ENCODE measurements around the gene TTLL11. TPM values are rescaled to one million over a fixed set of nuclear protein-coding genes. Genes with fewer than 3 reads are reported as not detected.

Gene TTLL11
- total RNA-seq, 1 experiment from 2014 or later, result 1.5 TPM

DNA sequence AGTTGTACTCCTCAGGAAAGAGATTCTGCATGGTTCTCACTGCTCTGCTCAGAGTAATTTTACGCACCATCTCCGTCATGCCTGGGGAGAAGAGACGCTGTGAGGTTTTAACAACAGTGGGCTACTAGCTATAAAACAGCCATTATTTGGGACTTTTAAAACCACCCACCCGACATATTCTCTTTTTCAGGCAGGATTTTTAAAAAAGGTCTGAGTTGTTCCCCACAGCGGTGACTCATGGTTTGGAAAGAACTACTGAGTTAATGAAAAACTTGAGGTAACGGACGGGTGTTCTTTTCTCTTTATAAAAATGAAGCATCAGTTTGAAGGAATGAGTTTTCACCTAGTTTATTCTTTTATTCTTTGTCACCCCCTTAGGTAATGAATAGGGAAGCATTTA is 61.3 kb downstream of the TTLL11 start:
- H3K4me1 ChIP-seq (ENCODE audit: insufficient read depth, low read length), result peaks cover 3% of the 10 kb centered on the region; the same call in 1 of the 2 replicates
- peaks cover 16 to 17% of the 10 kb centered on the region in 2 experiments for H3K4me1 Mint-ChIP-seq
- H3K9me3 ChIP-seq (ENCODE audit: control insufficient read depth, low read depth, low read length), result no peaks in the 10 kb centered on the region
- no peak overlapping the region for H3K18ac ChIP-seq (ENCODE audit: insufficient read length, low read depth, low read length)
- H3K4ac ChIP-seq (ENCODE audit: low read depth, low read length), result no peak overlapping the region
- no peaks in the 10 kb centered on the region for H3K79me1 ChIP-seq (ENCODE audit: insufficient read depth, low read depth, low read length, poor library complexity, severe bottlenecking)
- no peak overlapping the region for H3K14ac ChIP-seq (ENCODE audit: insufficient read depth, low read length)
- no peak overlapping the region for H3K9ac ChIP-seq (ENCODE audit: extremely low read depth, insufficient read length, low read length)
- H2BK120ac ChIP-seq (ENCODE audit: low read depth, low read length, poor library complexity, severe bottlenecking), result no peak overlapping the region
- no peak overlapping the region for H3K4me2 ChIP-seq (ENCODE audit: insufficient read depth, insufficient read length, low read length)
- no peaks in the 10 kb centered on the region for H4K20me1 ChIP-seq (ENCODE audit: control insufficient read depth, insufficient read depth, insufficient read length)
- H3T11ph ChIP-seq (ENCODE audit: low read length), result no peak overlapping the region
- H3K27ac ChIP-seq (ENCODE audit: insufficient read length, low read depth, low read length), result no peak overlapping the region
- H3K27me3 Mint-ChIP-seq (ENCODE audit: low read depth), result peaks cover 3% of the 10 kb centered on the region; the same call in 1 of the 2 replicates
- H3K23me2 ChIP-seq (ENCODE audit: insufficient read length, low read depth, low read length, poor library complexity, severe bottlenecking), result no peaks in the 10 kb centered on the region
- H3K9me3 Mint-ChIP-seq, result no peaks in the 10 kb centered on the region
- no peak overlapping the region for H3K56ac ChIP-seq (ENCODE audit: insufficient read length, low read depth, low read length)
- H2AFZ ChIP-seq (ENCODE audit: low read length), result no peak overlapping the region
- no peak for DNase-seq
- no peak overlapping the region for H4K5ac ChIP-seq (ENCODE audit: insufficient read length, low read depth, low read length)
- no CpG with 5 or more reads among the region's 7 CpGs for WGBS (ENCODE audit: extremely low coverage, insufficient read length, low lambda C conversion rate)
- no peak overlapping the region for H3K23ac ChIP-seq (ENCODE audit: insufficient read length, low read depth, low read length)
- no peaks in the 10 kb centered on the region for H3K36me3 Mint-ChIP-seq (ENCODE audit: insufficient read depth in 1 of 3, low read depth in 3 of 3)
- H3K4me3 Mint-ChIP-seq, result no peak overlapping the region
- no peak for TF ChIP-seq CTCF (conservative IDR thresholded peaks at IDR 0.05)
- no peaks in the 10 kb centered on the region for H3K27me3 ChIP-seq (ENCODE audit: insufficient read depth, low read length)
- H2BK15ac ChIP-seq (ENCODE audit: low read depth, low read length), result no peak overlapping the region
- no peak overlapping the region for H4K8ac ChIP-seq (replicated peaks; ENCODE audit: insufficient read length, low read depth, low read length)
- no peak overlapping the region for H2BK12ac ChIP-seq (ENCODE audit: insufficient read length, low read depth, low read length)
- no peak overlapping the region for H2AK5ac ChIP-seq (ENCODE audit: insufficient read length, low read length)
- H3K79me2 ChIP-seq (ENCODE audit: insufficient read depth, low read length), result no peaks in the 10 kb centered on the region
- no peak overlapping the region for H3K27ac Mint-ChIP-seq
- no peak overlapping the region for H4K91ac ChIP-seq (ENCODE audit: insufficient read length, low read depth, low read length)
- H2BK5ac ChIP-seq (ENCODE audit: insufficient read length, low read length), result no peak overlapping the region
- no peak overlapping the region for H2BK20ac ChIP-seq (ENCODE audit: low read depth, low read length, poor library complexity, severe bottlenecking)

Data from H9 (cell line).